SK-N-SH (cell line): ENCODE data around the gene ARID1B. TPM values are rescaled to one million over a fixed set of nuclear protein-coding genes. Genes with fewer than 3 reads are reported as not detected.

Source experiments
- CTCF ChIA-PET: fragments of 300-600, 350-600 bp; formaldehyde crosslinking; extraction: SDS; loops from one replicate; lab custom pipeline; 2021; lab: Yijun Ruan, JAX
- POLR2A ChIA-PET: fragments of 350-600 bp; sonication (Branson Sonifier 250); formaldehyde crosslinking; extraction: SDS; loops from one replicate; lab custom pipeline; 2020; ENCODE audit warnings: antibody characterized with exemption, inconsistent platforms; lab: Yijun Ruan, JAX
- DNase-seq: peaks from one replicate; pipeline ENCODE4 v3.0.0; 2012
- H2AFZ ChIP-seq: fragments of 200-600 bp; sonication (generic); 2 replicates; pipeline ENCODE4 v1.8.1; 2016; ENCODE audit warnings: antibody characterized with exemption, mild to moderate bottlenecking, low read depth
- H3F3A ChIP-seq: fragments of 200-600 bp; sonication (generic); replicated peaks from 2 replicates; pipeline ENCODE3; 2016; ENCODE audit warnings: antibody characterized with exemption, mild to moderate bottlenecking; ENCODE audit not compliant: insufficient read depth
- H3K27ac ChIP-seq, 2 experiments: fragments of 200-500 bp in 1 of 2; fragments of 200-600 bp in 1 of 2; sonication (Bioruptor generic) in 1 of 2; sonication (generic), shearing (Covaris generic) in 1 of 2; 2 replicates each; pipeline versions ENCODE4 v1.5.1 to v1.6.1; 2014 to 2016; ENCODE audit warnings: low read depth in 2 of 2, inconsistent platforms in 1 of 2, low read length in 1 of 2, mild to moderate bottlenecking in 1 of 2, mixed read lengths in 1 of 2
- H3K27me3 ChIP-seq: fragments of 200-600 bp; sonication (generic), shearing (Covaris generic); 2 replicates; pipeline ENCODE4 v1.6.1; 2016; ENCODE audit warnings: mixed run types; ENCODE audit not compliant: insufficient read depth
- H3K36me3 ChIP-seq, 2 experiments: fragments of 200-500 bp in 1 of 2; fragments of 200-600 bp in 1 of 2; sonication (Bioruptor generic) in 1 of 2; sonication (generic) in 1 of 2; replicated peaks in 1 of 2; 2 replicates each; pipeline versions ENCODE3 to v1.5.1; 2014 to 2016; ENCODE audit warnings: low read length in 1 of 2, mild to moderate bottlenecking in 1 of 2; ENCODE audit not compliant: insufficient read depth in 2 of 2, control insufficient read depth in 1 of 2
- H3K4me1 ChIP-seq, 2 experiments: fragments of 200-500 bp in 1 of 2; fragments of 200-600 bp in 1 of 2; sonication (Bioruptor generic) in 1 of 2; sonication (generic), shearing (Covaris generic) in 1 of 2; 2 replicates each; pipeline versions ENCODE4 v1.5.1 to v1.6.1; 2014 to 2016; ENCODE audit warnings: low read depth in 1 of 2, low read length in 1 of 2, mixed run types in 1 of 2; ENCODE audit not compliant: insufficient read depth in 2 of 2, control insufficient read depth in 1 of 2
- H3K4me2 ChIP-seq: fragments of 200-600 bp; sonication (generic), shearing (Covaris generic); 2 replicates; pipeline ENCODE4 v1.6.1; 2017; ENCODE audit warnings: mixed run types
- H3K4me3 ChIP-seq, 2 experiments: fragments of 200-500 bp in 1 of 2; fragments of 200-600 bp in 1 of 2; sonication (Bioruptor generic) in 1 of 2; sonication (generic), shearing (Covaris generic) in 1 of 2; 2 replicates each; pipeline versions ENCODE4 v1.5.1 to v1.8.1; 2014 to 2016; ENCODE audit warnings: low read depth in 2 of 2, inconsistent platforms in 1 of 2, low read length in 1 of 2, mild to moderate bottlenecking in 1 of 2, mixed read lengths in 1 of 2, moderate library complexity in 1 of 2
- H3K79me2 ChIP-seq: fragments of 200-600 bp; sonication (generic); 2 replicates; pipeline ENCODE4 v1.8.1; 2017; ENCODE audit warnings: mild to moderate bottlenecking; ENCODE audit not compliant: insufficient read depth
- H3K9ac ChIP-seq: fragments of 200-600 bp; sonication (generic); 2 replicates; pipeline ENCODE4 v1.6.1; 2017; ENCODE audit warnings: mixed run types
- H3K9me2 ChIP-seq: fragments of 200-600 bp; sonication (generic); 2 replicates; pipeline ENCODE4 v1.6.1; 2017; ENCODE audit warnings: mixed run types
- H3K9me3 ChIP-seq: fragments of 200-600 bp; sonication (generic); 2 replicates; pipeline ENCODE4 v1.6.1; 2017; ENCODE audit warnings: mixed run types, mild to moderate bottlenecking, moderate library complexity
- H4K20me1 ChIP-seq: fragments of 200-600 bp; sonication (generic); 2 replicates; pipeline ENCODE4 v1.6.1; 2017; ENCODE audit warnings: mild to moderate bottlenecking, mixed run types; ENCODE audit not compliant: insufficient read depth
- CHD2 ChIP-seq: fragments of 150-350 bp; IDR thresholded peaks from 2 replicates; pipeline ENCODE4 v1.6.1; 2018; ENCODE audit warnings: low read length; ENCODE audit not compliant: partially characterized antibody
- EZH2phosphoT487 ChIP-seq: fragments of 200-600 bp; sonication (generic); IDR thresholded peaks from 2 replicates; pipeline ENCODE4 v1.6.1; 2017; ENCODE audit warnings: low read depth, mixed run types, mild to moderate bottlenecking, antibody characterized with exemption, moderate library complexity, borderline replicate concordance
- FOSL2 ChIP-seq: IDR thresholded peaks from 2 replicates; pipeline ENCODE4 v1.4.0; 2012; ENCODE audit warnings: low read depth, mild to moderate bottlenecking, moderate library complexity, borderline replicate concordance
- FOXM1 ChIP-seq: IDR thresholded peaks from 2 replicates; pipeline ENCODE4 v1.4.0; 2012; ENCODE audit warnings: low read depth, mild to moderate bottlenecking
- GABPA ChIP-seq: IDR thresholded peaks from 2 replicates; pipeline ENCODE4 v1.4.0; 2012; ENCODE audit warnings: low read depth, mild to moderate bottlenecking
- GATA2 ChIP-seq: sonication (generic); formaldehyde crosslinking; IDR thresholded peaks from 2 replicates; pipeline ENCODE4 v1.5.0; 2020; ENCODE audit warnings: mild to moderate bottlenecking, missing genetic modification reagents
- MEF2A ChIP-seq: IDR thresholded peaks from 2 replicates; pipeline ENCODE4 v1.4.0; 2012; ENCODE audit warnings: low read depth, borderline replicate concordance
- MXI1 ChIP-seq: IDR thresholded peaks from 2 replicates; pipeline ENCODE4 v1.6.1; 2012; ENCODE audit warnings: mild to moderate bottlenecking, low read depth, low read length, improper control_type of control experiment
- NRF1 ChIP-seq: IDR thresholded peaks from 2 replicates; pipeline ENCODE4 v1.6.1; 2012; ENCODE audit warnings: low read depth, mild to moderate bottlenecking, low read length
- RAD21 ChIP-seq: IDR thresholded peaks from 2 replicates; pipeline ENCODE4 v1.6.1; 2012; ENCODE audit warnings: mild to moderate bottlenecking, low read length
- RCOR1 ChIP-seq: fragments of 150-350 bp; IDR thresholded peaks from 2 replicates; pipeline ENCODE4 v1.6.1; 2017; ENCODE audit warnings: antibody characterized with exemption, low read length
- RFX5 ChIP-seq: IDR thresholded peaks from 2 replicates; pipeline ENCODE4 v1.6.1; 2012; ENCODE audit warnings: mild to moderate bottlenecking, improper control_type of control experiment, low read length
- SMC3 ChIP-seq: IDR thresholded peaks from 2 replicates; pipeline ENCODE4 v1.6.1; 2012; ENCODE audit warnings: low read depth, low read length, improper control_type of control experiment
- TAF1 ChIP-seq: IDR thresholded peaks from 2 replicates; pipeline ENCODE4 v1.6.1; 2012; ENCODE audit warnings: low read depth, mild to moderate bottlenecking, low read length, moderate library complexity, borderline replicate concordance
- TCF12 ChIP-seq: IDR thresholded peaks from 2 replicates; pipeline ENCODE4 v1.4.0; 2012
- YY1 ChIP-seq: IDR thresholded peaks from 2 replicates; pipeline ENCODE4 v1.4.0; 2012; ENCODE audit warnings: low read depth, mild to moderate bottlenecking
- WGBS: methylation state at CpG from one replicate; pipeline ENCODE4 v1.1.6; 2017; ENCODE audit warnings: low lambda C conversion rate; 5-methylcytosine and 5-hydroxymethylcytosine counted together
- polyA plus RNA-seq, 3 experiments: library from polyadenylated mRNA; depleted of rRNA; stranded (reverse); fragments of >200 nt; gene quantifications; 2 replicates each; pipeline ENCODE4 v1.2.3, GENCODE V29; 2012
- TF ChIP-seq, protein P1 (sequence below): IDR thresholded peaks from 2 replicates; pipeline ENCODE4 v1.6.1; 2012; ENCODE audit warnings: mild to moderate bottlenecking, low read depth, low read length, moderate library complexity
- TF ChIP-seq, protein P2 (sequence below): fragments of 150-350 bp; IDR thresholded peaks from 2 replicates; pipeline ENCODE4 v1.6.1; 2017; ENCODE audit warnings: antibody characterized with exemption, low read length, low read depth, borderline replicate concordance
- TF ChIP-seq, protein P3 (sequence below): fragments of 200-600 bp; sonication (generic); IDR thresholded peaks from 2 replicates; pipeline ENCODE4 v1.6.1; 2017; ENCODE audit warnings: antibody characterized with exemption, mild to moderate bottlenecking, moderate library complexity
- TF ChIP-seq, protein P4 (sequence below): fragments of 150-350 bp; IDR thresholded peaks from 2 replicates; pipeline ENCODE4 v1.6.1; 2016; ENCODE audit warnings: mild to moderate bottlenecking, low read depth, low read length

ARID1B gene
- polyA plus RNA-seq, 1 of the 3 experiments (the other 2 are of a cell fraction): 13.6 TPM

DNA sequence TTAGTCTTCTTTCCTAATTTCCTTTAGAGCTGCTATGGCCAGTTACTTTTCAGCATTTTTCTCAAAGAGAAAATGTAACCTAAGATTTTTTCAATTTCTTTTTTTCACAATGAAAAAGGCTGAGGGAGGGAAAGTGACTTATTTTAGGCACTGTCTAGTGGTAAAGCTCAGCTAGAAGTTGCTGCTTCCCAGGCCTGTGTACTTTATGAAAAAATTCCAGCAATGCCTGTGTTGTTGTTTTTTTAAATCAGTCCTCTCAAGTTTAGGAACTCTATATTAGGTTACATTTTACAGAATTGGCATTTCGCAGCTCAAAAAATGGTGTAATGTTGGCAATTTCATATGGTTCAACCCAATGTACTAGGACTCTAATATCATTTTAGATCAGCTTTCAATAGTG, 269.6 kb downstream of the ARID1B start:
- no peaks in the 10 kb centered on the region for H3K27me3 ChIP-seq
- H3K36me3 ChIP-seq: peaks cover 0 to 2% of the 10 kb centered on the region in 2 experiments
- H3K4me1 ChIP-seq: peaks cover 12 to 18% of the 10 kb centered on the region in 2 experiments; a peak in 3 of 4 replicates
- no peak overlapping the region for H3K4me2 ChIP-seq
- 100% methylated on average over 1 of the region's 1 CpG for WGBS
- no peak for DNase-seq
- H3K4me3 ChIP-seq: no peak overlapping the region
- no peaks in the 10 kb centered on the region for H4K20me1 ChIP-seq
- no peak overlapping the region for H3K9ac ChIP-seq
- H3K9me2 ChIP-seq: no peaks in the 10 kb centered on the region
- POLR2A ChIA-PET: no interaction called here
- H3K79me2 ChIP-seq: peaks cover 50% of the 10 kb centered on the region
- no peak overlapping the region; a peak in 1 of 4 replicates for H3K27ac ChIP-seq
- H3K9me3 ChIP-seq: no peaks in the 10 kb centered on the region
- CTCF ChIA-PET: interaction anchor here (0.7 to 3.9 kb wide), 21 partner anchors 9 to 243 kb away, joined by 3 to 24 read pairs (median 4); no protein-coding TSS in a partner anchor
- H3F3A ChIP-seq: peaks cover 19% of the 10 kb centered on the region
- H2AFZ ChIP-seq: no peak overlapping the region
- no peak for TF ChIP-seq RCOR1
- TF ChIP-seq RAD21: no peak
- no peak for TF ChIP-seq FOXM1
- no peak for TF ChIP-seq GABPA
- no peak for TF ChIP-seq TCF12
- no peak for TF ChIP-seq FOSL2
- no peak for TF ChIP-seq SMC3
- no peak for TF ChIP-seq CHD2
- no peak for TF ChIP-seq EZH2phosphoT487
- TF ChIP-seq RFX5: no peak
- no peak for TF ChIP-seq NRF1
- TF ChIP-seq, protein P1, sequence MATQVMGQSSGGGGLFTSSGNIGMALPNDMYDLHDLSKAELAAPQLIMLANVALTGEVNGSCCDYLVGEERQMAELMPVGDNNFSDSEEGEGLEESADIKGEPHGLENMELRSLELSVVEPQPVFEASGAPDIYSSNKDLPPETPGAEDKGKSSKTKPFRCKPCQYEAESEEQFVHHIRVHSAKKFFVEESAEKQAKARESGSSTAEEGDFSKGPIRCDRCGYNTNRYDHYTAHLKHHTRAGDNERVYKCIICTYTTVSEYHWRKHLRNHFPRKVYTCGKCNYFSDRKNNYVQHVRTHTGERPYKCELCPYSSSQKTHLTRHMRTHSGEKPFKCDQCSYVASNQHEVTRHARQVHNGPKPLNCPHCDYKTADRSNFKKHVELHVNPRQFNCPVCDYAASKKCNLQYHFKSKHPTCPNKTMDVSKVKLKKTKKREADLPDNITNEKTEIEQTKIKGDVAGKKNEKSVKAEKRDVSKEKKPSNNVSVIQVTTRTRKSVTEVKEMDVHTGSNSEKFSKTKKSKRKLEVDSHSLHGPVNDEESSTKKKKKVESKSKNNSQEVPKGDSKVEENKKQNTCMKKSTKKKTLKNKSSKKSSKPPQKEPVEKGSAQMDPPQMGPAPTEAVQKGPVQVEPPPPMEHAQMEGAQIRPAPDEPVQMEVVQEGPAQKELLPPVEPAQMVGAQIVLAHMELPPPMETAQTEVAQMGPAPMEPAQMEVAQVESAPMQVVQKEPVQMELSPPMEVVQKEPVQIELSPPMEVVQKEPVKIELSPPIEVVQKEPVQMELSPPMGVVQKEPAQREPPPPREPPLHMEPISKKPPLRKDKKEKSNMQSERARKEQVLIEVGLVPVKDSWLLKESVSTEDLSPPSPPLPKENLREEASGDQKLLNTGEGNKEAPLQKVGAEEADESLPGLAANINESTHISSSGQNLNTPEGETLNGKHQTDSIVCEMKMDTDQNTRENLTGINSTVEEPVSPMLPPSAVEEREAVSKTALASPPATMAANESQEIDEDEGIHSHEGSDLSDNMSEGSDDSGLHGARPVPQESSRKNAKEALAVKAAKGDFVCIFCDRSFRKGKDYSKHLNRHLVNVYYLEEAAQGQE: no peak
- no peak for TF ChIP-seq GATA2
- no peak for TF ChIP-seq MXI1
- TF ChIP-seq, protein P2, sequence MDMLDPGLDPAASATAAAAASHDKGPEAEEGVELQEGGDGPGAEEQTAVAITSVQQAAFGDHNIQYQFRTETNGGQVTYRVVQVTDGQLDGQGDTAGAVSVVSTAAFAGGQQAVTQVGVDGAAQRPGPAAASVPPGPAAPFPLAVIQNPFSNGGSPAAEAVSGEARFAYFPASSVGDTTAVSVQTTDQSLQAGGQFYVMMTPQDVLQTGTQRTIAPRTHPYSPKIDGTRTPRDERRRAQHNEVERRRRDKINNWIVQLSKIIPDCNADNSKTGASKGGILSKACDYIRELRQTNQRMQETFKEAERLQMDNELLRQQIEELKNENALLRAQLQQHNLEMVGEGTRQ: no peak
- TF ChIP-seq, protein P3, sequence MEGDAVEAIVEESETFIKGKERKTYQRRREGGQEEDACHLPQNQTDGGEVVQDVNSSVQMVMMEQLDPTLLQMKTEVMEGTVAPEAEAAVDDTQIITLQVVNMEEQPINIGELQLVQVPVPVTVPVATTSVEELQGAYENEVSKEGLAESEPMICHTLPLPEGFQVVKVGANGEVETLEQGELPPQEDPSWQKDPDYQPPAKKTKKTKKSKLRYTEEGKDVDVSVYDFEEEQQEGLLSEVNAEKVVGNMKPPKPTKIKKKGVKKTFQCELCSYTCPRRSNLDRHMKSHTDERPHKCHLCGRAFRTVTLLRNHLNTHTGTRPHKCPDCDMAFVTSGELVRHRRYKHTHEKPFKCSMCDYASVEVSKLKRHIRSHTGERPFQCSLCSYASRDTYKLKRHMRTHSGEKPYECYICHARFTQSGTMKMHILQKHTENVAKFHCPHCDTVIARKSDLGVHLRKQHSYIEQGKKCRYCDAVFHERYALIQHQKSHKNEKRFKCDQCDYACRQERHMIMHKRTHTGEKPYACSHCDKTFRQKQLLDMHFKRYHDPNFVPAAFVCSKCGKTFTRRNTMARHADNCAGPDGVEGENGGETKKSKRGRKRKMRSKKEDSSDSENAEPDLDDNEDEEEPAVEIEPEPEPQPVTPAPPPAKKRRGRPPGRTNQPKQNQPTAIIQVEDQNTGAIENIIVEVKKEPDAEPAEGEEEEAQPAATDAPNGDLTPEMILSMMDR: no peak
- no peak for TF ChIP-seq MEF2A
- TF ChIP-seq, protein P4, sequence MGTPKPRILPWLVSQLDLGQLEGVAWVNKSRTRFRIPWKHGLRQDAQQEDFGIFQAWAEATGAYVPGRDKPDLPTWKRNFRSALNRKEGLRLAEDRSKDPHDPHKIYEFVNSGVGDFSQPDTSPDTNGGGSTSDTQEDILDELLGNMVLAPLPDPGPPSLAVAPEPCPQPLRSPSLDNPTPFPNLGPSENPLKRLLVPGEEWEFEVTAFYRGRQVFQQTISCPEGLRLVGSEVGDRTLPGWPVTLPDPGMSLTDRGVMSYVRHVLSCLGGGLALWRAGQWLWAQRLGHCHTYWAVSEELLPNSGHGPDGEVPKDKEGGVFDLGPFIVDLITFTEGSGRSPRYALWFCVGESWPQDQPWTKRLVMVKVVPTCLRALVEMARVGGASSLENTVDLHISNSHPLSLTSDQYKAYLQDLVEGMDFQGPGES: no peak
- TF ChIP-seq TAF1: no peak
- no peak for TF ChIP-seq YY1
